ENCODE measurements around the gene GRB10.

DNA sequence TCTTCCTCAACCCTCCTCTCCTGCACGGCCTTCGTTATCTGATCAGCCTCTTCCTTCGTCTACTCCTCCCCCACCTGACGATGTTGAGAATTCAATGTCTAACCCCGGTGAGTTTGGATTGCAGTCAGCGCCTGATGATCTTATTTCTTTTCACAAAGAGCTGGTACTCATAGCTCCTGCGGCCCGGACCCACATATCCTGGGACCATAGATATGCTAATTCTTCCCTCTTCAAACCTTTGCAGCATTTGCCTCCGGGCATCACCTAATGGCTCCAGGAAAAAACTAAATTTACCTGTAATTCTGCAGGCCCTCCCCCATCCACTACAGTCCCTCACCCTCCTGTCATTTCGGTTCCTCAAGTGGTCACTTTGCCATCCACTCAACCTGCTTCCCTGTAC is 205.1 kb downstream of the GRB10 start:
- no peak for TF ChIP-seq POLR2AphosphoS5 (IDR thresholded peaks at IDR 0.05; ENCODE audit: low read depth, low read length)
- TF ChIP-seq POLR2A (IDR thresholded peaks at IDR 0.05; ENCODE audit: low read depth, low read length) = no peak

Measured in GM12891 (cell line).